ENCODE measurements around the gene SORCS1.

The SORCS1 gene

DNA sequence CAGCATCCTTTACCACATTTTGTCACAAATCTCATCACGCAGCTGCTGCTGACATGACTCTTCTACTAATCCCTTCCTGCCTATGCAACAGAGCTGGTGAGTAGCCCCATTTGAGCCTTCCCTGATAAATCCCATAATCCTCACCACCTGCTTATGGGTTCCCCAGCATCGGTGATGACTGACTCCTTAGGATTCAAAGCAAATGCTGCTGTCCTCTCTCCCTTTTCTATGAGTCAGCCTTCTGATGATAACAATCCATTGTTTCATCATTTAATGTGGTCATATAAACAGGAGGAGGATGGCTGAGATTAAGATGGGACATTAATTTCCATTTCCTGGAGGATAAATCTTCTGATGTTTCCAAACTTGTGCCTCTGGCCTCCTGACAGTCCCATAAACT lies 73.4 kb downstream of the SORCS1 start:
- no peak for DNase-seq (ENCODE audit: low read depth)
- H3K4me3 ChIP-seq (ENCODE audit: low read length) = no peak overlapping the region
- TF ChIP-seq, protein P1, sequence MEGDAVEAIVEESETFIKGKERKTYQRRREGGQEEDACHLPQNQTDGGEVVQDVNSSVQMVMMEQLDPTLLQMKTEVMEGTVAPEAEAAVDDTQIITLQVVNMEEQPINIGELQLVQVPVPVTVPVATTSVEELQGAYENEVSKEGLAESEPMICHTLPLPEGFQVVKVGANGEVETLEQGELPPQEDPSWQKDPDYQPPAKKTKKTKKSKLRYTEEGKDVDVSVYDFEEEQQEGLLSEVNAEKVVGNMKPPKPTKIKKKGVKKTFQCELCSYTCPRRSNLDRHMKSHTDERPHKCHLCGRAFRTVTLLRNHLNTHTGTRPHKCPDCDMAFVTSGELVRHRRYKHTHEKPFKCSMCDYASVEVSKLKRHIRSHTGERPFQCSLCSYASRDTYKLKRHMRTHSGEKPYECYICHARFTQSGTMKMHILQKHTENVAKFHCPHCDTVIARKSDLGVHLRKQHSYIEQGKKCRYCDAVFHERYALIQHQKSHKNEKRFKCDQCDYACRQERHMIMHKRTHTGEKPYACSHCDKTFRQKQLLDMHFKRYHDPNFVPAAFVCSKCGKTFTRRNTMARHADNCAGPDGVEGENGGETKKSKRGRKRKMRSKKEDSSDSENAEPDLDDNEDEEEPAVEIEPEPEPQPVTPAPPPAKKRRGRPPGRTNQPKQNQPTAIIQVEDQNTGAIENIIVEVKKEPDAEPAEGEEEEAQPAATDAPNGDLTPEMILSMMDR (conservative IDR thresholded peaks at IDR 0.05; ENCODE audit: low read depth, low read length) = no peak

DNA sequence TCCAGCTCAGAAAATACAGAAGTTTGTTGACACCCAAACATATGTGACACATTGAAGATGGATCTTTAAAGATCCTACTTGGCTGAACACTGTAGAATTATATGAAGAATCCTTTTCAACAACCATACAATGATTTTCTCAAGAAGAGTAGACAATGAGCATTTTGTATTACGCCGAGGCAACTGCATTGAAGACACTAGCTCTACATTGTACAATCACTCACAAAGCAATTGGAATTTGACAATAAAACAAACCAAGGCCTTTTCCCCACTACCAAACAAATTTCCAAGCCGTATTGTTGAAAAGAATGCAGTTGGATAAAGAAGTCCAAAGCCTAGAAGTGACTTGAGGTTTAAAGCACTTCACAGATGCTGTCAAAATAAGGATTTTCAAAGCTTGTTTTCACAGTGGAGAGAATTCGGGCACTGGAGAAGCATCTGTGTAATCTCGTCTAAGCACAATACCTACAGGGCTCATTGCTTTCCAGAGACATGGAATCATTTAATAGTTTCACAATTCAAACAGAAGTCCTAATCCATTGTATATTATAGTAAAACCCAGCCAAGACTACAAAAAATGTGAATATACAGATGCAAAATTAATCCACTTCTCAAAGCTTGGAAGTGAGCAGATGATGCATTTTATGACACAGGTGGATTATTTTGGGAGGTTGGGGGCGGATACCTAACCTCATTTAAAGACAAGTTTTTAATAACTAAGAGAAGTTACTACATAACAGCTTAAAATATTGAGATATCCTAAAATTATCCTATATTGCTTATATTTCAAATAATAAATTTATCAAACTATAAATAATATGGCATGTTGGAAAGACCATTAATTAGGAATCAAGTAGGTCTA lies 78.6 kb downstream of the SORCS1 start:
- no peak overlapping the region for H3K4me3 ChIP-seq (ENCODE audit: low read length)
- no peak for DNase-seq (ENCODE audit: low read depth)
- TF ChIP-seq, protein P1 (conservative IDR thresholded peaks at IDR 0.05; ENCODE audit: low read depth, low read length) = no peak

DNA sequence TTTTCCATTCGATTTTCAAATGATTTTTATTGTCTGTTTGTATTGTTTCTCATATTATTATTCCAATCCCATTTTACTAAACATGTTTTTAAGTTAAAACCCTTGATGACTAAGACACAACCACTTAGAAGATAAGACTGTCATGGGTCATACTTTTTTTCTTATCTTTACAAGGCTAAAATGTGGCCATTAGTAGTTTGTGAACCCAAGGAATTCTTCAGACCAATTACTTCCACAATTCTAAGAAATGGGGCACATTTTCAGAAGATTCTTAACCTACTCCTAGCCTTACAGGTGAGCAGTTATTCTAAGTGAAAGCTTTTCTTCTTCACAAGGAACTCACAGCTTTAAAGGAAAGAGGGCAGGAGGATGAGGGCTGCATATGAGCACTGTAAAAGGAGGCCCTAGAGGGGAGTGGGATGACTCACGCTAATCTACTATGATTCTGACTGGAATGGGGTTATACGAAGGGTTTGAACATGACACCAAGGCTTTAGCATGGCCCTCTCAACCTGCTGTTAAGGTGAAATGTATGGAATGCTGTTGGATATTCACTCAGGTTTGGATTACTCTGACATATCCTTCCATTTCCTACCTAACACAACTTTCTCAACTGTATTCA lies 81.0 kb downstream of the SORCS1 start:
- no peak overlapping the region for H3K4me3 ChIP-seq (ENCODE audit: low read length)
- no peak for DNase-seq (ENCODE audit: low read depth)
- TF ChIP-seq, protein P1 (conservative IDR thresholded peaks at IDR 0.05; ENCODE audit: low read depth, low read length) = no peak

DNA sequence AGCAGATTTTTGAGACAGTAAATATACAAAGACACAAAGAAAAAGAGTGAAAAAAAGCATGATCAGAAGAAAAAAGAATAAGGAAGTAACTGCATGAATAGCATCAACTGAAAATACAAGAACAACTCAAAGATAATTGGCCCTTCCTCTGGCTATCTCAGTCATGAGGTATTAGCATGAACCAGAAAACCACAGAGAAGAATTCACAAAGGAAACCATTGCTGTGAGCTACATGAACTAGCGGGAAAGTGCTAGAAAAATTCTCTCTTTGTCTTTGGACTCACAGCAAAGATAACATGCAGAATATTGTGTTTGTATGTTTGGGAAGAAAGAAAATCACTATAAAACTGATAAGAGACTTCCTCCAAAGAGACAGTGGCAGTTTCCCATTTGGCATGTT lies 82.9 kb downstream of the SORCS1 start:
- TF ChIP-seq, protein P1 (conservative IDR thresholded peaks at IDR 0.05; ENCODE audit: low read depth, low read length) = no peak
- DNase-seq (ENCODE audit: low read depth) = no peak
- H3K4me3 ChIP-seq (ENCODE audit: low read length) = no peak overlapping the region

DNA sequence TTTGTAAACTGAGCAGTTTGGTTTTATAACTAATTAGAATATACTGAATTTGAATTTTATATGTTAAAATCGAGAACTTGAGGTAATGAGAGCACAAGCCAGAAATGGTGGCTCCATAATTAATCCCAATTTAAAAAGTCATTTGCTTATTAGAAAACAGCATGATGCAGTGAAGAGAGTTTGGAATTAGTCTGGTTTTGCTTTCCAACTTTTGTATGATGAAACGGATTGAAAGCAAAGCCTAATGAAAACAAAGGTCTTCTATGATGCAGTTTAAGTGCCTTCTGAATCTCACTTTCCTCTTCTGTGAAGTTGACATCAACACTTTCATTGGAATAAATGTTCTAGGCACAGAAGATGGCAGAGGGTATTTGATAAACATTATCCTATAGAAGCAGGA lies 89.4 kb downstream of the SORCS1 start:
- TF ChIP-seq, protein P1 (conservative IDR thresholded peaks at IDR 0.05; ENCODE audit: low read depth, low read length) = no peak
- H3K4me3 ChIP-seq (ENCODE audit: low read length) = no peak overlapping the region
- no peak for DNase-seq (ENCODE audit: low read depth)

DNA sequence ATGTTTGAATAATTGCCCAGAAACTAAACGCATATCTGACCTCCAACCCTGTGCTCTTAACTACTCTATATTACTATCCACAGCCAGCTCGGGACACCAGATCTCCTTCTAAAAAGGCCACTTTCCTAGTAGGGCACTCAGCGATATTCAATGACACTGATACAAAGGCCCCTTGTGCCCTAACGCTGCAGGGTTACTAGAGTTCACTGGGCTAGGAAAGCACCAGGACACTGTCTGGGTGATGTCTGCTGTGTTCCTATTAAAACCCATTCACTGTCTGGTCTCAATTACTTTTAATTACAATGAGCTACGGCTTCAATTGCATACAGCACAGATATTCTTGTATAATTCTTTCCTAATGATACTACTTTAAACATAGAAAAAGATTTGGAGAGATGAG lies 91.7 kb downstream of the SORCS1 start:
- TF ChIP-seq, protein P1 (conservative IDR thresholded peaks at IDR 0.05; ENCODE audit: low read depth, low read length) = no peak
- no peak for DNase-seq (ENCODE audit: low read depth)
- H3K4me3 ChIP-seq (ENCODE audit: low read length) = no peak overlapping the region

DNA sequence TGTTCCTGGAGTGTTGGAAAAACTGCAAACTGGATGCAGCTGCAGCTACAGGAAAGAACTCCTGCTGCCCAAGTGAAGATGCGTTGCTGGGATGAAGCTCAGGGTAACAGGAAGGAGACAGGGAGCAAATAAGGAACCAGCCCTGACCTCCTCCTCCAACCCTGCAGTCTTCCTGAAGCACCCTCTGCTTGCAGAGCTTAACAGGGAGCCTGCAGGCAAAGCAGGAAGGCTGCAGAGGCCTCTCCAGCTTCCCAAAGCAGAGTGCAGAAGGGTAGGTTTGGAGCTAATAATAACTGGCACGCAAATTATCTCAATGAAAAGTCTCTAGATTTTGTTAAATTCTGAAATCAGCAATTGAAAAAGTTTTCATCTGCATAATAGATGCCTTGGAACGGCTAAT lies 92.5 kb downstream of the SORCS1 start:
- TF ChIP-seq, protein P1 (conservative IDR thresholded peaks at IDR 0.05; ENCODE audit: low read depth, low read length) = no peak
- no peak overlapping the region for H3K4me3 ChIP-seq (ENCODE audit: low read length)
- DNase-seq (ENCODE audit: low read depth) = no peak

Measured in retinal pigment epithelial cell (primary cell).